ENCODE data around the gene RPN2.

- TF ChIP-seq CTCF (conservative IDR thresholded peaks at IDR 0.05; ENCODE audit: low read depth, low read length) (no peak), EZH2 (IDR thresholded peaks at IDR 0.05; ENCODE audit: borderline replicate concordance, low read depth, low read length, poor library complexity, severe bottlenecking) (no peak)
Measured at GRCh38 chr20:37251825-37252477, 72.8 kb downstream of the RPN2 start.
